Retinal pigment epithelial cell (primary cell): ENCODE data around the gene PRKX.
"Not testable (repeated sequence)": the region's sequence is repeated elsewhere in the genome, so short reads cannot be mapped to it uniquely, and the experiment has no call there.

ENCODE experiments used
- DNase-seq: peaks from one replicate; pipeline ENCODE4 v3.0.0-alpha.2; 2010; ENCODE audit warnings: low read depth
- H3K4me3 ChIP-seq: 2 replicates; pipeline ENCODE4 v1.5.1; 2011; ENCODE audit warnings: mild to moderate bottlenecking, low read length, control low read depth, moderate library complexity
- TF ChIP-seq, protein P1 (sequence below): conservative IDR thresholded peaks from 2 replicates; pipeline ENCODE4 v1.5.1; 2011; ENCODE audit warnings: low read depth, low read length, control low read depth, inconsistent platforms

The PRKX gene

DNA sequence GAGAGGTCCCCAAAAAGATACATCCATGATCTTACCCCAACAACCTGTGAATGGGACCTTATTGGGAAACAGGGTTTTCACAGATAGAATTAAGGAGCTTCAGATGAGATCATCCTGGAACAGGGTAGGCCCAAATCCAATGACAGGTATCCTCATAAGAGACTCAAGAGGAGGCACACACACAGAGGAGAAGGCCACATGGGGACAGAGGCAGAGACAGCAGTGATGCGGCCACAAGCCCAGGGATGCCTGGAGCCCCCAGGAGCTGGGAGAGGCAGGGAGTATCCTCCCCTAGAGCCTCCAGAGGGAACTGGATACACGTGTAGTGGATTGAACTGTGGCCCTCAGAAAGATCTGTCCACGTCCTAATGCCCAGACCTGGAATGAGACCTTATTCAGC, 82.3 kb downstream of the PRKX start:
- no peak overlapping the region for H3K4me3 ChIP-seq
- DNase-seq: no peak
- TF ChIP-seq, protein P1, sequence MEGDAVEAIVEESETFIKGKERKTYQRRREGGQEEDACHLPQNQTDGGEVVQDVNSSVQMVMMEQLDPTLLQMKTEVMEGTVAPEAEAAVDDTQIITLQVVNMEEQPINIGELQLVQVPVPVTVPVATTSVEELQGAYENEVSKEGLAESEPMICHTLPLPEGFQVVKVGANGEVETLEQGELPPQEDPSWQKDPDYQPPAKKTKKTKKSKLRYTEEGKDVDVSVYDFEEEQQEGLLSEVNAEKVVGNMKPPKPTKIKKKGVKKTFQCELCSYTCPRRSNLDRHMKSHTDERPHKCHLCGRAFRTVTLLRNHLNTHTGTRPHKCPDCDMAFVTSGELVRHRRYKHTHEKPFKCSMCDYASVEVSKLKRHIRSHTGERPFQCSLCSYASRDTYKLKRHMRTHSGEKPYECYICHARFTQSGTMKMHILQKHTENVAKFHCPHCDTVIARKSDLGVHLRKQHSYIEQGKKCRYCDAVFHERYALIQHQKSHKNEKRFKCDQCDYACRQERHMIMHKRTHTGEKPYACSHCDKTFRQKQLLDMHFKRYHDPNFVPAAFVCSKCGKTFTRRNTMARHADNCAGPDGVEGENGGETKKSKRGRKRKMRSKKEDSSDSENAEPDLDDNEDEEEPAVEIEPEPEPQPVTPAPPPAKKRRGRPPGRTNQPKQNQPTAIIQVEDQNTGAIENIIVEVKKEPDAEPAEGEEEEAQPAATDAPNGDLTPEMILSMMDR: no peak

DNA sequence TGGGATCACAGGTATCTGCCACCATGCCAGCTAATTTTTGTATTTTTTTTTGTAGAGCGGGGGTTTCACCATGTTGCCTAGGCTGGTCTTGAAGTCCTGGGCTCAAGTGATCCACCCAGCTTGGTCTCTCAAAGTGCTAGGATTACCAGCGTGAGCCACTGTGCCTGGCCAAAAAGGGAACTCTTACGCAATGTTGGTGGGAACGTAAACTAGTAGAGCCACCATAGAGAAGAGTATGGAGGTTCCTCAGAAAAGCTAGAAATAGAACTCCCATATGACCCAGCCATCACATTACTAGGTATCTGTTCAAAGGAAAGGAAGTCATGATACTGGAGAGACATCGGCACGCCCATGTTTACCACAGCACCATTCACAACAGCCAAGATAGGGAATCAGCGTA, 85.9 kb downstream of the PRKX start:
- H3K4me3 ChIP-seq: no peak overlapping the region
- TF ChIP-seq, protein P1: no peak
- DNase-seq: no peak

DNA sequence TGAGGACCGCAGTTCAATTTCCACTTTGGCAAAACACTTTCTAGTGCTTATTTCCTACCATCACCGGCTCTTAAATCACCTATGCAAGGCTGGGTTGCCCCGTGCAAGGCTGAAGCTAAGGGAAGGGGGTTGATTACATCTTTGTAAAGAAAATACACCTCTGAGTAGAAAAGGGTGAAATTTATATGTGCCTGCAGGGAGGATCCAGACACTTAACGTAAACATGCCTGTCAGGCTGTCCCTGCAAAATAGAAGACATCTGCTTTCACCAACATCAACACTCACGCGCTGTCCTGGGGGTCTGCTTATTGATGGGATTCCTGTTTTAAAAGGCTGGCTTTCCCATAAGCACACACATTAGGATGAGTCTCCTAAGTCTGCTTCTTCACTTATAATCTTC, 92.0 kb downstream of the PRKX start:
- DNase-seq: no peak
- TF ChIP-seq, protein P1: no peak

DNA sequence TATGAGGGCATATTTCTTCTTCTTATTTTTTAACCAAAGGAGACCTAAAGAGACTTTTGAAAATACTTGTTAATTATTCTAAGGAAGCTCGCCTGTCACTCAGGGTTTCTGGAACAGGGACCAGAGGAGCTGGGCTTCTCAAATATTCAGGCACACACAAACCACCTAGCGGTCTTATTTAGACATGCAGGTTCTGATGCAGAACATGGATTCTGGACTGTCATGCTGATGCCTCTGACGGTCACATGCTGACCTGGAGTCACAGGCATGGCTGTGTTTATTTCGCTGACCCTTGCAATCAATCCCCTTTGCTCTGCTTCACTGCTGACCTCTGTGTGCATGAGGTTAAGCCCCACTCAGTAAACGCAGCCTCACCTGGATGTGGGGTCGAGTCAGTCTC, 101.7 kb downstream of the PRKX start:
- DNase-seq, H3K4me3 ChIP-seq: not testable (repeated sequence)

More for the DNA sequence above, 92.0 kb downstream of the PRKX start:
- H3K4me3 ChIP-seq: no peak overlapping the region

DNA sequence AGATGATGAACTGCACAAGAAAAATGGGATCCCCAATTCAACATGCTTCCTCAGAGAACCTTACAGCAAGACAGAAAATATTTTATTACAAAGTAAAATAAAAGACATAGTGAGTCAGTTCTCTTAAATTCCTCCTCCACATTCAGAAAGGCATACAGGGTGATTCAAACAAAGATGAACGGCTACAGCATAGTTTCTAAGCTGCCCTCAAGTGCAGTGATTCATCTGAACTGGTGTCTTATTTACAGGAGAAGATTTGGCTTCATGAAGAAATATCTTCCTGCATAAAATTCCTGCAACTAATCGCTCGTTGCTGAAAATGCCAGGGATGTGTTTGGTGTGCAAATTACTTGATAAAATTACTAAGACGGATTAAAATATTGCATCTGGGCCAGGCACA, 103.6 kb downstream of the PRKX start:
- no peak for DNase-seq
- TF ChIP-seq, protein P1: no peak
- H3K4me3 ChIP-seq: no peak overlapping the region

DNA sequence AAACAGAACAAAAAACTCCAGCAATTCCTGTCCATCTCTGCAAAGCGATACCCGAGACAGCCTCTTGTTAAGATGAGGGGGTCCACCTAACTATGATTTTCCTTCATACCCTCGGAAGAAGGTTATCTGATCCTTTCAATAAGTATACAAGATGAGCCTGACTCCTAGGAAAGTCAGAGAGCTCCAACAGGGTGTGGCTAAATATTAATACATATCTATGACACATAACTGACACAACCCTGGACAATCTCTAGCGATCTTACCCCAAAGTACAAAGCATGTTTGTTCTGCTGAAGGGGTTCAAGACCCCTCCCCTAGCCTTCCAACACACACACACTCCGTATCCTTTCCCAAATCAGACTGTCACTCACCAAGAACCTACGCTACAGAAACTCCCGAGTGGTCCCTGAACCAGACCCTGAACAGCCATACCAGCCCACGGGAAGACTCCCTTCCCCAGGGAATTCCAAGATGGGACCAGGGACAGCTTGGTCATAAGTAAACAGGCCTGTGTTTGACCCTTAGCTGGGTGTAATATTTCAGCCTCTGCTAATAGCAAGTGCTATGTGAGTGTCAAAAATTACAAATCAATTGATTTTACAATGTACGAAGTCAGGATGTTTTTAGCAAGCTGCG, 110.3 kb downstream of the PRKX start:
- H3K4me3 ChIP-seq: no peak overlapping the region
- TF ChIP-seq, protein P1: no peak
- DNase-seq: no peak

DNA sequence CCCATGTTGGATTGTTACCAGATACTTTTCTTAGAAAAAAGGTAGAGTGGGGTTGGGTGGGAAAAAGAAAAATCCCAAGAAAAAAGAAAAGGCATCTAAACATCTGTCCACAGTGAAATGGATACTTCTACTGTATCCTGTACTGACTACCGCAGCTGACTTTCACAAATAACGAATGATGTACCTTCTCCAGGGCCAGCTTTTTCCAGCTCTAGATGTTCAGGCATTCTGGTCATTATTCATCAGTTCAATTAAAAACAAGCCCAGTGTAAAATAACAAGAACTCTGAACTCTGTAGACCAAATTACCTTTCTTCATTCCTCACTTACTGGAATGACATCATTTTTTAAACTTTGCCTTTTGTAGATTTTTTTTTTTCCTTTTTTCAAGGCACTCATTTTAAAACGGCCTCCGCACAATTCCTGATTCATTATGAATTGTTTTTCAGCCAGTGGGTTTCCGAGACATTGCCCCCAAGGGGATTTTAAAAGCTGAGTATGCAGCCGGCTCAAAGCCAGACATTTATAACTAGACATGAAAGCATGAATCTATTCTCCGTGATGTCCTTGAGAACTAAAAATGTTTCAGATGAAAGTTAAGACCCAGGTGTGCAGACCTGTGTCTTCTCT, 113.5 kb downstream of the PRKX start:
- no peak for DNase-seq
- TF ChIP-seq, protein P1: no peak
- H3K4me3 ChIP-seq: no peak overlapping the region
